H1 (cell line): ENCODE results near the gene IQCN. TPM values are rescaled to one million over a fixed set of nuclear protein-coding genes. Genes with fewer than 3 reads are reported as not detected.
A peak's percentile ranks its signal among the peaks of the same experiment; 100 is the strongest.

Source experiments
- CTCF ChIA-PET: fragments of 300-600 bp; sonication (Branson Sonifier 250); formaldehyde crosslinking; loops from one replicate; lab custom pipeline; 2021; ENCODE audit not compliant: partially characterized antibody; lab: Charles Lee
- POLR2A ChIA-PET: fragments of 300-600 bp; sonication (Branson Sonifier 250); formaldehyde crosslinking; loops from one replicate; lab custom pipeline; 2021; ENCODE audit warnings: inconsistent platforms; ENCODE audit not compliant: partially characterized antibody; lab: Charles Lee
- DNase-seq, 2 experiments: peaks; one replicate each; pipeline versions ENCODE4 v3.0.0 to v3.0.0-alpha.2; 2010 to 2022; ENCODE audit warnings: low spot score in 2 of 2, low read depth in 1 of 2, mixed read lengths in 1 of 2
- FAIRE-seq: peaks from 2 replicates; lab custom pipeline; 2011; peaks lifted over from hg19 to GRCh38; lab: Jason Lieb, UNC
- H2AFZ ChIP-seq: 2 replicates; pipeline ENCODE4 v1.8.1; 2012; ENCODE audit warnings: low read length, inconsistent platforms
- H2AK5ac ChIP-seq: 2 replicates; pipeline ENCODE4 v1.6.1; 2013; ENCODE audit warnings: low read depth, low read length
- H2BK120ac ChIP-seq: replicated peaks from 2 replicates; pipeline ENCODE3; 2013; ENCODE audit warnings: low read depth, low read length, inconsistent platforms
- H2BK12ac ChIP-seq: 2 replicates; pipeline ENCODE4 v1.6.1; 2013; ENCODE audit warnings: low read depth, low read length
- H2BK15ac ChIP-seq: 2 replicates; pipeline ENCODE4 v1.6.1; 2013; ENCODE audit warnings: low read length
- H2BK20ac ChIP-seq: 2 replicates; pipeline ENCODE4 v1.6.1; 2013; ENCODE audit warnings: low read length
- H2BK5ac ChIP-seq: 2 replicates; pipeline ENCODE4 v1.6.1; 2013; ENCODE audit warnings: low read depth, low read length
- H3K14ac ChIP-seq: 2 replicates; pipeline ENCODE4 v1.6.1; 2013; ENCODE audit warnings: inconsistent platforms; ENCODE audit not compliant: insufficient read length
- H3K18ac ChIP-seq: 2 replicates; pipeline ENCODE4 v1.6.1; 2013; ENCODE audit warnings: low read length; ENCODE audit errors: extremely low read depth
- H3K23ac ChIP-seq: 2 replicates; pipeline ENCODE4 v1.6.1; 2013; ENCODE audit warnings: inconsistent platforms; ENCODE audit not compliant: insufficient read length
- H3K23me2 ChIP-seq: 2 replicates; pipeline ENCODE4 v1.6.1; 2013; ENCODE audit warnings: low read depth, low read length
- H3K27ac ChIP-seq: 2 replicates; pipeline ENCODE4 v1.6.1; 2011; ENCODE audit warnings: low read depth, low read length, inconsistent platforms
- H3K27me3 ChIP-seq, 4 experiments: replicated peaks in 1 of 4; 1 replicate in 1 of 4; 2 replicates in 3 of 4; pipeline versions ENCODE4 v1.6.1 to v1.8.1; 2011 to 2013; ENCODE audit warnings: low read length in 3 of 4, mild to moderate bottlenecking in 3 of 4, inconsistent platforms in 2 of 4, mixed read lengths in 2 of 4, moderate library complexity in 1 of 4; ENCODE audit not compliant: control insufficient read depth in 3 of 4, insufficient read depth in 3 of 4; ENCODE audit errors: extremely low read depth in 1 of 4
- H3K36me3 ChIP-seq, 4 experiments: 2 replicates each; pipeline versions ENCODE4 v1.6.1 to v1.8.1; 2011 to 2013; ENCODE audit warnings: mild to moderate bottlenecking in 4 of 4, low read length in 3 of 4, moderate library complexity in 2 of 4, control low read depth in 1 of 4, inconsistent platforms in 1 of 4; ENCODE audit not compliant: insufficient read depth in 4 of 4, control insufficient read depth in 2 of 4
- H3K4ac ChIP-seq: replicated peaks from 2 replicates; pipeline ENCODE3; 2013; ENCODE audit warnings: low read length, low read depth, mixed read lengths, inconsistent platforms; ENCODE audit not compliant: insufficient read length
- H3K4me1 ChIP-seq, 4 experiments: replicated peaks in 1 of 4; 1 replicate in 1 of 4; 2 replicates in 3 of 4; pipeline versions ENCODE4 v1.6.1 to v1.8.1; 2011 to 2013; ENCODE audit warnings: low read length in 3 of 4, inconsistent platforms in 2 of 4, mixed read lengths in 1 of 4; ENCODE audit not compliant: insufficient read depth in 4 of 4, control insufficient read depth in 3 of 4
- H3K4me2 ChIP-seq, 2 experiments: 2 replicates each; pipeline versions ENCODE4 v1.6.1 to v1.8.1; 2011 to 2013; ENCODE audit warnings: low read depth in 2 of 2, low read length in 2 of 2, control low read depth in 1 of 2, inconsistent platforms in 1 of 2, mild to moderate bottlenecking in 1 of 2; ENCODE audit not compliant: insufficient read depth in 1 of 2
- H3K4me3 ChIP-seq, 4 experiments: fragments of 200-600, 300-600 bp in 1 of 4; sonication (generic), shearing (Covaris generic), sonication (Bioruptor Twin) in 1 of 4; 2 replicates each; pipeline versions ENCODE4 v1.5.1 to v1.8.1; 2011 to 2016; ENCODE audit warnings: low read length in 4 of 4, low read depth in 3 of 4, control low read depth in 2 of 4, inconsistent platforms in 2 of 4, mild to moderate bottlenecking in 2 of 4, mixed read lengths in 1 of 4, moderate library complexity in 1 of 4; ENCODE audit not compliant: insufficient read depth in 2 of 4; ENCODE audit errors: extremely low read depth in 1 of 4
- H3K56ac ChIP-seq: replicated peaks from 2 replicates; pipeline ENCODE3; 2013; ENCODE audit warnings: low read depth, mild to moderate bottlenecking, mixed read lengths, low read length, inconsistent platforms; ENCODE audit not compliant: insufficient read length
- H3K79me1 ChIP-seq: 2 replicates; pipeline ENCODE4 v1.6.1; 2013; ENCODE audit warnings: low read depth, low read length, control low read depth
- H3K79me2 ChIP-seq, 2 experiments: 2 replicates each; pipeline versions ENCODE4 v1.6.1 to v1.8.1; 2012 to 2013; ENCODE audit warnings: low read length in 2 of 2, mild to moderate bottlenecking in 2 of 2, inconsistent platforms in 1 of 2; ENCODE audit not compliant: insufficient read depth in 2 of 2, control insufficient read depth in 1 of 2
- H3K9ac ChIP-seq, 4 experiments: replicated peaks in 1 of 4; 1 replicate in 1 of 4; 2 replicates in 3 of 4; pipeline versions ENCODE4 v1.6.1 to v1.8.1; 2011 to 2013; ENCODE audit warnings: low read depth in 3 of 4, low read length in 3 of 4, control low read depth in 2 of 4, mild to moderate bottlenecking in 2 of 4, moderate library complexity in 2 of 4, inconsistent platforms in 1 of 4; ENCODE audit errors: extremely low read depth in 1 of 4
- H3K9me3 ChIP-seq, 2 experiments: 2 replicates each; pipeline versions ENCODE4 v1.6.1 to v1.8.1; 2012 to 2013; ENCODE audit warnings: mild to moderate bottlenecking in 2 of 2, moderate library complexity in 2 of 2, control low read depth in 1 of 2, inconsistent platforms in 1 of 2, low read depth in 1 of 2, low read length in 1 of 2, mixed read lengths in 1 of 2; ENCODE audit not compliant: insufficient read depth in 2 of 2
- H4K20me1 ChIP-seq, 2 experiments: replicated peaks in 1 of 2; 2 replicates each; pipeline versions ENCODE3 to v1.8.1; 2011 to 2013; ENCODE audit warnings: inconsistent platforms in 2 of 2, low read length in 2 of 2, mild to moderate bottlenecking in 1 of 2; ENCODE audit not compliant: insufficient read depth in 2 of 2, control insufficient read depth in 1 of 2
- H4K5ac ChIP-seq: 2 replicates; pipeline ENCODE4 v1.6.1; 2013; ENCODE audit warnings: low read length, low read depth, mixed read lengths, inconsistent platforms; ENCODE audit not compliant: insufficient read length
- H4K8ac ChIP-seq: 2 replicates; pipeline ENCODE4 v1.8.0; 2013; ENCODE audit warnings: mild to moderate bottlenecking, moderate library complexity, low read length, inconsistent platforms; ENCODE audit not compliant: insufficient read depth; ENCODE audit errors: extremely low read depth
- H4K91ac ChIP-seq: replicated peaks from 2 replicates; pipeline ENCODE3; 2013; ENCODE audit warnings: low read length, mixed read lengths, inconsistent platforms; ENCODE audit not compliant: insufficient read length
- EGR1 ChIP-seq: IDR thresholded peaks from 2 replicates; pipeline ENCODE4 v1.6.1; 2011; ENCODE audit warnings: low read depth, low read length, borderline replicate concordance
- EP300 ChIP-seq, 2 experiments: IDR thresholded peaks; 1 replicate in 1 of 2; 2 replicates in 1 of 2; pipeline ENCODE4 v1.6.1; 2011 to 2012; ENCODE audit warnings: low read depth in 2 of 2, low read length in 2 of 2, mild to moderate bottlenecking in 2 of 2, borderline replicate concordance in 1 of 2, inconsistent platforms in 1 of 2, moderate library complexity in 1 of 2
- HDAC2 ChIP-seq, 2 experiments: fragments of 300-600 bp in 1 of 2; sonication (generic) in 1 of 2; IDR thresholded peaks; 2 replicates each; pipeline ENCODE4 v1.6.1; 2011 to 2012; ENCODE audit warnings: low read depth in 2 of 2, low read length in 2 of 2, mild to moderate bottlenecking in 2 of 2, moderate library complexity in 2 of 2, borderline replicate concordance in 1 of 2, inconsistent platforms in 1 of 2
- KDM4A ChIP-seq: IDR thresholded peaks from one replicate; pipeline ENCODE4 v1.7.1; 2012; ENCODE audit warnings: low read depth, mild to moderate bottlenecking, moderate library complexity, low read length, inconsistent platforms; ENCODE audit not compliant: severe bottlenecking
- PHF8 ChIP-seq: fragments of 200-600 bp; sonication (generic); conservative IDR thresholded peaks from 2 replicates; pipeline ENCODE4 v1.7.1; 2012; ENCODE audit warnings: low read depth, mild to moderate bottlenecking, inconsistent platforms, low read length, moderate library complexity
- RFX5 ChIP-seq: IDR thresholded peaks from 2 replicates; pipeline ENCODE4 v1.6.1; 2011; ENCODE audit warnings: low read depth, low read length, improper control_type of control experiment, borderline replicate concordance
- WGBS, 2 experiments: shearing (Covaris generic) in 1 of 2; methylation state at CpG; one replicate each; pipeline versions ENCODE4 v1.1.6 to v1.1.7; 2013 to 2015; ENCODE audit warnings: low lambda C conversion rate in 2 of 2, mixed read lengths in 2 of 2, inconsistent platforms in 1 of 2, low coverage in 1 of 2, missing lambda C conversion rate in 1 of 2; ENCODE audit not compliant: insufficient replicate concordance in 2 of 2, insufficient coverage in 1 of 2, insufficient read length in 1 of 2; ENCODE audit errors: extremely low coverage in 1 of 2, missing lambda C conversion rate in 1 of 2; 5-methylcytosine and 5-hydroxymethylcytosine counted together
- polyA plus RNA-seq, 7 experiments: library from polyadenylated mRNA; depleted of rRNA in 3 of 7; stranded (reverse) in 5 of 7; unstranded in 2 of 7; fragments of >200 nt in 5 of 7; fragments of 200-250 nt in 2 of 7; gene quantifications; 1 replicate in 5 of 7; 2 replicates in 1 of 7; 4 replicates in 1 of 7; pipeline versions ENCODE4 v1.2.1 to v1.2.3, GENCODE V29; 2011 to 2013; ENCODE audit warnings: missing spikeins in 2 of 7, mixed read lengths in 2 of 7
- total RNA-seq: library from RNA; stranded (reverse); fragmentation: NEBNext Ultra II Directional; extraction: Animal tissue kit (Norgen Biotek cat#: 25700); gene quantifications from 2 replicates; pipeline ENCODE4 v1.2.1, GENCODE V29; 2021
- TF ChIP-seq, protein P1 (sequence below): IDR thresholded peaks from 2 replicates; pipeline ENCODE4 v1.6.1; 2012; ENCODE audit warnings: inconsistent platforms
- TF ChIP-seq, protein P2 (sequence below): IDR thresholded peaks from 2 replicates; pipeline ENCODE4 v1.6.1; 2012; ENCODE audit warnings: inconsistent platforms

The IQCN gene
- total and polyA plus RNA-seq, 2 of the 8 experiments (the other 6 are each of a cell fraction or from before 2014, with no cell fraction given) = 0.36 to 1.0 TPM

DNA sequence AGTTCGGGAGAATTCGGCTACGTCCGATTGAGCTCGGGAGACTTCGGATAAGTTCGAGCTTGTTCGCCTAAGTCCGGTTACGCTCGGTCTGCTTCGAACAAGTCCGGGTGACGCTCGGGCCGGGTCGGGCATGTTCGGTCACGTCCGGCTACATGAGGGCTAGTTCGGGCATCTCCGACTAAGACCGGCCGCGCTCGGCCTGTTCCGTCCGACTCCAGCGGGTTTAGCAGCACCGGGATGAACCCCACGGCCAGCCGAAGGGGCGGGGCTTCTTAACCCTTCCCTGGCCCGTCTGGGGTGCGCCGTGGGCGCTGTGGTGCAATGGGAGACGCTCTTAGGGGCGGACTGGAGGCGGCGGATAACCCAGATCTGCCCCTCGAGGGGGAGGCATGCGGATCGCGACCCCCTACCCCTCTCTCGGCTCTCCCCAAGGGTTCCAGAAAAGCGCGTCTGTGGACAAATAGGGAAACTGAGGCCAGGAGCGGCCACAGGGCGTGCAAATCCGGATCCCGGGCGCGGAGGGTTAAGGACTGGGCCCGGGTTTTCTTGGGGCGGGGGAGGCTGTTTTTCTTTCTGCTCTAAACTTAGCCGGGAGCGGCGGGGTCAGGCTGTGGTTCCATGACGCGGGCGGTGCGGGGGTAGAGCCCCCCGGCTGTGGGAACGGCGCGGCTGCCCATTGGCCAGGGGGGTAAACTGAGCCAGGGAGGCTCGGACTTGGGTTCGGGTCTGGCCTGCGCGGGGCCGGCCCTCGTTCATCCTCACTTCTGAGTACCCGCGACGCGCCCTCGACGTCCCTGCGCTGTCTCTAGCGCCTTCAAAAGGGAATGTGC lies 49.5 kb downstream of the IQCN start:
- Histone ChIP-seq H3K36me3 (no peaks in the 10 kb centered on the region), H2BK5ac (peak overlapping the region; percentile 99), H3K23ac (no peak overlapping the region), H4K5ac (no peak overlapping the region), H3K14ac (no peak overlapping the region), H3K9me3 (no peaks in the 10 kb centered on the region), H3K4me3 (peak overlapping the region; percentile 54 to 77 (median 68)), H2BK15ac (0 out of 2 replicates have a peak overlapping the region, but pooled peaks have one; percentile 72), H4K20me1 (no peaks in the 10 kb centered on the region), H3K27me3 (peaks cover 10 to 23% (median 17%) of the 10 kb centered on the region in 4 experiments), H2AFZ (no peak overlapping the region; the same call in 1 of the 2 replicates), H2BK120ac (no peak overlapping the region), H3K27ac (peak overlapping the region; percentile 89), H3K79me2 (no peaks in the 10 kb centered on the region), H3K18ac (peak overlapping the region; percentile 99), H2BK20ac (0 out of 2 replicates have a peak overlapping the region, but pooled peaks have one; percentile 34), H2AK5ac (no peak overlapping the region), H3K23me2 (peaks cover 13% of the 10 kb centered on the region), H3K9ac (peak overlapping the region in 3 of 4 experiments; percentile 82 to 85 (median 84); a peak in 5 of 7 replicates), H4K8ac (peak overlapping the region; percentile 94; the same call in 1 of the 2 replicates), H3K4me1 (peaks cover 0 to 20% (median 16%) of the 10 kb centered on the region in 4 experiments; a peak in 6 of 7 replicates), H3K4me2 (peak overlapping the region; percentile 72 to 98), H4K91ac (peak overlapping the region; percentile 95), H3K56ac (peak overlapping the region; percentile 97), H3K79me1 (no peaks in the 10 kb centered on the region), H2BK12ac (0 out of 2 replicates have a peak overlapping the region, but pooled peaks have one; percentile 88), H3K4ac (no peak overlapping the region)
- ChIA-PET POLR2A (interaction anchor here (1.0 to 6.5 kb wide), 10 partner anchors 8 to 98 kb away, joined by 3 to 59 read pairs (median 8); partner anchors contain the start of genes JUND, LSM4 and RAB3A), CTCF (interaction anchor here (0.6 to 8.3 kb wide), 8 partner anchors 9 to 1257 kb away, joined by 3 to 87 read pairs (median 4); partner anchors contain the start of genes LSM4 and PIK3R2)
- WGBS, 2 experiments = 6% methylated on average over 77 of the region's 81 CpGs; no CpG with 5 or more reads in 1 of the 2 experiments
- DNase-seq (peak; percentile 99), FAIRE-seq (peak; percentile 98)
- TF ChIP-seq HDAC2 (IDR thresholded peaks at IDR 0.05; ENCODE audit: borderline replicate concordance in 1 of 2, low read depth in 2 of 2, low read length in 2 of 2) = 0 out of 4 replicates have a peak, but pooled peaks of 1 of the 2 experiments have one; percentile 35
- TF ChIP-seq RFX5 = no peak
- peak; percentile 20 for TF ChIP-seq KDM4A
- TF ChIP-seq, protein P1, sequence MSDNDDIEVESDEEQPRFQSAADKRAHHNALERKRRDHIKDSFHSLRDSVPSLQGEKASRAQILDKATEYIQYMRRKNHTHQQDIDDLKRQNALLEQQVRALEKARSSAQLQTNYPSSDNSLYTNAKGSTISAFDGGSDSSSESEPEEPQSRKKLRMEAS = no peak
- TF ChIP-seq, protein P2, sequence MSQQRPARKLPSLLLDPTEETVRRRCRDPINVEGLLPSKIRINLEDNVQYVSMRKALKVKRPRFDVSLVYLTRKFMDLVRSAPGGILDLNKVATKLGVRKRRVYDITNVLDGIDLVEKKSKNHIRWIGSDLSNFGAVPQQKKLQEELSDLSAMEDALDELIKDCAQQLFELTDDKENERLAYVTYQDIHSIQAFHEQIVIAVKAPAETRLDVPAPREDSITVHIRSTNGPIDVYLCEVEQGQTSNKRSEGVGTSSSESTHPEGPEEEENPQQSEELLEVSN = peak; percentile 31; the same call in 1 of the 2 replicates
- TF ChIP-seq PHF8 = no peak
- no peak for TF ChIP-seq EGR1
- no peak for TF ChIP-seq EP300 (IDR thresholded peaks at IDR 0.05; ENCODE audit: borderline replicate concordance in 1 of 2, low read depth in 2 of 2, low read length in 2 of 2)
